ENCODE measurements around the gene PHLPP1.

PHLPP1 gene

DNA sequence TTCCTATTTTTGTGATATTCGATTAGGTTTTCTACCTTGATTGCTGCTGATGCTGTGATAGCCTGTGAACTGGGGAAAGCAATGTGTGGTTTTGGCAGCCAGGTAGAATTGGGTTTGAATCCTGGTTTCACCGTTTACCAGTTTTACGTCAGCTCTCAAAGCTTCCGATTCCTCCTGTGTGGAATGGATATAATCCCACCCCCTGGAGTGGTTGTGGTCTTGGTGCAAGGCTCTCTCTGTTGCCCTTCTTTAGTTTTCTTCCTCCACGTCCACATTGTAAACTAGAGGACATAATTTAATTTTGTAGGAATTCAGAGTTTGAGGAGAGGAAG, 45.0 kb downstream of the PHLPP1 start:
- CTCF ChIA-PET = interaction anchor here (1.0 to 1.2 kb wide), 2 partner anchors 10 to 223 kb away, joined by 3 to 5 read pairs; no protein-coding TSS in a partner anchor
- DNase-seq (ENCODE audit: low read depth, low spot score) = no peak
- H3K4me3 ChIP-seq (ENCODE audit: low read depth, low read length) = no peak overlapping the region
- no peak for TF ChIP-seq CTCF (IDR thresholded peaks at IDR 0.05; ENCODE audit: insufficient read depth, low read length, missing control alignments)
- POLR2A ChIA-PET = no interaction called here

- POLR2A ChIA-PET = no interaction called here
- CTCF ChIA-PET = no interaction called here
- H3K4me3 ChIP-seq (ENCODE audit: low read depth, low read length) = no peak overlapping the region
- no peak for TF ChIP-seq CTCF (IDR thresholded peaks at IDR 0.05; ENCODE audit: insufficient read depth, low read length, missing control alignments)
- DNase-seq (ENCODE audit: low read depth, low spot score) = no peak
Observed at GRCh38 chr18:62763101-62763521, 47.8 kb downstream of the PHLPP1 start.

DNA sequence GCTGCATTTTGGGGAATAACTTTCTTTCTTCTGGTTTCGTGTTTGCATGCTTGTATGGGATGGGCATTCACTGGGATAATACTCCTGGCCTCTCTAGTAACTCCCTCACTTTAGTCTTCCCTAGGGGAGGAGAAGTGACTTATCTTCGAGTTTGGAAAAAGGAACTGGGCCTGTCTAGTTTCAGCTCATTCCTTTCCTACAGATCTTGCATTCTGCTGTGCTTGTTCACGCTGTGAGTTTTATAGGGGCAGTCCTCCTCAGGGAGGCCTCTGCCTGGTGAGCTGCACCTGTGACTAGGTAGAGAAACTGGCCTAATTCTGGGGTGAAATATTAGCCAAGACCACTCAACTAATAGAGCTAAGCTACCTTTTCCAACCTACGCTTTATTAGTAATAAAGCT, 50.9 kb downstream of the PHLPP1 start:
- DNase-seq (ENCODE audit: low read depth, low spot score) = no peak
- no peak overlapping the region for H3K4me3 ChIP-seq (ENCODE audit: low read depth, low read length)
- ChIA-PET POLR2A (no interaction called here), CTCF (interaction anchor here (1.0 kb wide), 1 partner anchor 51 kb away, joined by 4 read pairs; the partner anchor contains the start of gene PHLPP1)
- TF ChIP-seq CTCF (IDR thresholded peaks at IDR 0.05; ENCODE audit: insufficient read depth, low read length, missing control alignments) = no peak

- DNase-seq (ENCODE audit: low read depth, low spot score) = no peak
- no peak for TF ChIP-seq CTCF (IDR thresholded peaks at IDR 0.05; ENCODE audit: insufficient read depth, low read length, missing control alignments)
- ChIA-PET POLR2A (no interaction called here), CTCF (no interaction called here)
- H3K4me3 ChIP-seq (ENCODE audit: low read depth, low read length) = no peak overlapping the region
Observed at GRCh38 chr18:62767321-62767720, 52.0 kb downstream of the PHLPP1 start.

- POLR2A ChIA-PET = no interaction called here
- DNase-seq (ENCODE audit: low read depth, low spot score) = no peak
- no peak for TF ChIP-seq CTCF (IDR thresholded peaks at IDR 0.05; ENCODE audit: insufficient read depth, low read length, missing control alignments)
- no peak overlapping the region for H3K4me3 ChIP-seq (ENCODE audit: low read depth, low read length)
- CTCF ChIA-PET = no interaction called here
Observed at GRCh38 chr18:62767836-62768557, 52.7 kb downstream of the PHLPP1 start.

GRCh38 chr18:62768558-62768943, 53.2 kb downstream of the PHLPP1 start:
- TF ChIP-seq CTCF (IDR thresholded peaks at IDR 0.05; ENCODE audit: insufficient read depth, low read length, missing control alignments) = no peak
- ChIA-PET CTCF (no interaction called here), POLR2A (no interaction called here)
- no peak overlapping the region for H3K4me3 ChIP-seq (ENCODE audit: low read depth, low read length)
- no peak for DNase-seq (ENCODE audit: low read depth, low spot score)

Measured in AG04449 (cell line).